Adrenal gland (tissue), 12 donors: ENCODE data around the gene DIP2C. TPM values are rescaled to one million over a fixed set of nuclear protein-coding genes. Genes with fewer than 3 reads are reported as not detected.

Experiments used
- DNase-seq, 7 donors: peaks; one replicate each; pipeline ENCODE4 v3.0.0-alpha.2; 2019 to 2020
- H3K27ac ChIP-seq, 5 donors: fragments of 200-600 bp; sonication (generic) in 4 of 5; 1 replicate in 3 of 5; 2 replicates in 2 of 5; pipeline versions ENCODE4 v1.5.1 to v1.8.0; 2016 to 2020; ENCODE audit warnings: mild to moderate bottlenecking in 1 of 5
- H3K27me3 ChIP-seq: fragments of 200-600 bp; 2 replicates; pipeline ENCODE4 v1.8.0; 2021
- H3K36me3 ChIP-seq, 2 donors: fragments of 200-600 bp; replicated peaks in 1 of 2; 1 replicate in 1 of 2; 2 replicates in 1 of 2; pipeline versions ENCODE4 v1.5.1 to v1.8.0; 2018 to 2022
- H3K4me1 ChIP-seq, 2 donors: fragments of 200-600 bp; replicated peaks in 1 of 2; 1 replicate in 1 of 2; 2 replicates in 1 of 2; pipeline versions ENCODE4 v1.5.1 to v1.8.0; 2018 to 2021
- H3K4me3 ChIP-seq, 4 donors: fragments of 200-600 bp; sonication (generic) in 3 of 4; one replicate each; pipeline ENCODE4 v1.5.1; 2016 to 2018
- H3K9me3 ChIP-seq, 3 donors: fragments of 200-600 bp; sonication (generic) in 1 of 3; replicated peaks in 1 of 3; 1 replicate in 2 of 3; 2 replicates in 1 of 3; pipeline versions ENCODE4 v1.5.1 to v1.8.0; 2016 to 2021
- CTCF ChIP-seq, 6 experiments: fragments of 450-650 bp in 4 of 6; fragments of 200-600 bp in 2 of 6; sonication (generic) in 1 of 6; IDR thresholded peaks; 1 replicate in 5 of 6; 2 replicates in 1 of 6; pipeline versions ENCODE4 v1.5.1 to v1.8.0; 2016 to 2021; ENCODE audit warnings: antibody characterized with exemption in 6 of 6, mild to moderate bottlenecking in 2 of 6, moderate library complexity in 1 of 6
- POLR2A ChIP-seq, 2 donors: fragments of 450-650 bp; IDR thresholded peaks; one replicate each; pipeline ENCODE4 v1.6.1; 2017; ENCODE audit warnings: antibody characterized with exemption in 2 of 2, mild to moderate bottlenecking in 2 of 2, moderate library complexity in 1 of 2
- WGBS, 4 donors: extraction: QIAGEN DNeasy Blood & Tissue Kit in 2 of 4; methylation state at CpG; one replicate each; pipeline versions ENCODE4 v1.1.5 to v1.1.7; 2013 to 2017; 5-methylcytosine and 5-hydroxymethylcytosine counted together
- intact Hi-C, 2 donors: fragments of 100-400 bp; cut with DNase I; formaldehyde crosslinking; loops; one replicate each; pipeline versions ENCODE4 v1.14.1 to v1.15.0; 2022 to 2023
- polyA plus RNA-seq, 3 donors: library from polyadenylated mRNA; stranded (reverse); fragments of 200-250 nt in 2 of 3; fragments of 350-450 nt in 1 of 3; fragmentation: Illumina TruSeq in 1 of 3; extraction: RNeasy Lipid Tissue Mini Kit (QIAGEN cat#74804) in 1 of 3; gene quantifications; one replicate each; pipeline ENCODE4 v1.2.3, GENCODE V29; 2013 to 2014
- total RNA-seq, 9 donors: library from RNA; depleted of rRNA in 4 of 9; stranded (reverse); fragments of >200 nt in 4 of 9; fragments of 120-200 nt in 1 of 9; fragmentation: NEBNext Ultra II Directional in 1 of 9; extraction: Animal tissue kit (Norgen Biotek cat#: 25700) in 1 of 9; gene quantifications; one replicate each; pipeline versions ENCODE4 v1.1.0 to v1.2.4, GENCODE V29; 2013 to 2023
- donor health status: healthy with polysubstance abuse.
- donor health status: Bipolar disorder and iron deficiency.
- donor health status: DM: yes; HTN: yes; CAD: no.
- donor health status: DM: no; HTN: no; CAD: no.
- donor health status: DM: no; HTN: no; CAD: no.
- donor health status: DM: yes; HTN: yes; CAD: no.

The DIP2C gene
- total and polyA plus RNA-seq, 12 donors, result 4.8 to 23.9 (median 19.7) TPM

GRCh38 chr10:393106-393745 lies 296.2 kb downstream of the DIP2C start:
- 89 to 93% (median 92%) methylated on average over 11 to 13 of the region's 13 CpGs for WGBS, 4 donors
- intact Hi-C loops, result no loop called here
- peak in 1 of 7 donors; percentile 31 for DNase-seq
- peaks cover 0 to 13% of the 10 kb centered on the region in 2 donors for H3K36me3 ChIP-seq
- no peak overlapping the region for H3K27ac ChIP-seq
- peaks cover 0 to 6% of the 10 kb centered on the region in 2 donors for H3K4me1 ChIP-seq
- H3K4me3 ChIP-seq, result no peak overlapping the region
- TF ChIP-seq POLR2A (IDR thresholded peaks at IDR 0.05), result no peak
- TF ChIP-seq CTCF (IDR thresholded peaks at IDR 0.05), result no peak
- H3K27me3 ChIP-seq, result no peaks in the 10 kb centered on the region
- no peaks in the 10 kb centered on the region for H3K9me3 ChIP-seq

- Histone ChIP-seq H3K27ac (no peak overlapping the region), H3K9me3 (no peaks in the 10 kb centered on the region), H3K4me3 (no peak overlapping the region), H3K4me1 (peaks cover 0 to 6% of the 10 kb centered on the region in 2 donors), H3K36me3 (peaks cover 0 to 13% of the 10 kb centered on the region in 2 donors), H3K27me3 (no peaks in the 10 kb centered on the region)
- TF ChIP-seq CTCF (IDR thresholded peaks at IDR 0.05), result no peak
- no peak for TF ChIP-seq POLR2A (IDR thresholded peaks at IDR 0.05)
- WGBS, 4 donors, result 82 to 85% (median 84%) methylated on average over 20 to 21 of the region's 21 CpGs
- intact Hi-C loops, result no loop called here
- DNase-seq, result peak in 1 of 7 donors; percentile 46
Measured at GRCh38 chr10:392705-393037, 296.8 kb downstream of the DIP2C start.

GRCh38 chr10:391847-392704 lies 297.4 kb downstream of the DIP2C start:
- whole genome bisulfite sequencing, 4 donors, result 92 to 94% (median 93%) methylated on average over 23 to 27 of the region's 27 CpGs
- peak in 1 of 7 donors; percentile 45 for DNase-seq
- H3K4me3 ChIP-seq, result no peak overlapping the region
- peaks cover 0 to 4% of the 10 kb centered on the region in 2 donors for H3K4me1 ChIP-seq
- H3K9me3 ChIP-seq, result no peaks in the 10 kb centered on the region
- peaks cover 0 to 13% of the 10 kb centered on the region in 2 donors for H3K36me3 ChIP-seq
- no peaks in the 10 kb centered on the region for H3K27me3 ChIP-seq
- TF ChIP-seq POLR2A (IDR thresholded peaks at IDR 0.05), result no peak
- no peak for TF ChIP-seq CTCF (IDR thresholded peaks at IDR 0.05)
- intact Hi-C loops, result no loop called here
- no peak overlapping the region for H3K27ac ChIP-seq

GRCh38 chr10:391305-391704 lies 298.2 kb downstream of the DIP2C start:
- H3K4me1 ChIP-seq, result peaks cover 0 to 2% of the 10 kb centered on the region in 2 donors
- peak in 1 of 7 donors; percentile 57 for DNase-seq
- intact Hi-C loops, result no loop called here
- WGBS, 4 donors, result 66 to 92% (median 74%) methylated on average over 2 to 9 of the region's 9 CpGs
- H3K36me3 ChIP-seq, result peaks cover 0 to 13% of the 10 kb centered on the region in 2 donors
- no peak overlapping the region for H3K27ac ChIP-seq
- H3K4me3 ChIP-seq, result no peak overlapping the region
- no peaks in the 10 kb centered on the region for H3K27me3 ChIP-seq
- TF ChIP-seq POLR2A (IDR thresholded peaks at IDR 0.05) (no peak), CTCF (IDR thresholded peaks at IDR 0.05) (no peak)
- no peaks in the 10 kb centered on the region for H3K9me3 ChIP-seq
